ENCODE data around the gene NLRC4.
"Not testable (repeated sequence)": the region's sequence is repeated elsewhere in the genome, so short reads cannot be mapped to it uniquely, and the experiment has no call there.

Gene NLRC4

DNA sequence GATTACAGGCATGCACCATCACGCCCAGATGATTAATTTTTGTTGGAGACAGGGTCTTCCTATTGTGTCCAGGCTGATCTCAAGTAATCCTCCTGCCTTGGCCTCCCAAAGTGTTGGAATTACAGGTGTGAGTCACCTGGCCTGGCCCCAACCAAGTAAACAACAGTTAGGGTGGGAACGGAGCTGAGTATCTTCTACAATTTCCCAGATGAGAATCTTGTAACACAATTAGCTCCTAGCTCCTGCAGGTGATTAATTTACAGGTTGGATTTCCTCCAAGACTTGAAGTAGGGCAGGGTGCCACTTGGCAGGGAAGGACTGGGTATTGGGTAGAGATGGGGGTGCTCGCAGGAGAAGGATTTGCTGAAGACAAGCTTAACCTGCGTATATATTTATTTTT is 17.8 kb downstream of the NLRC4 start:
- no peak for DNase-seq

- no peak for DNase-seq
Measured at GRCh38 chr2:32242331-32242730, 22.4 kb downstream of the NLRC4 start.

- DNase-seq, result peak; percentile 69
Measured at GRCh38 chr2:32237996-32238395, 26.7 kb downstream of the NLRC4 start.

DNA sequence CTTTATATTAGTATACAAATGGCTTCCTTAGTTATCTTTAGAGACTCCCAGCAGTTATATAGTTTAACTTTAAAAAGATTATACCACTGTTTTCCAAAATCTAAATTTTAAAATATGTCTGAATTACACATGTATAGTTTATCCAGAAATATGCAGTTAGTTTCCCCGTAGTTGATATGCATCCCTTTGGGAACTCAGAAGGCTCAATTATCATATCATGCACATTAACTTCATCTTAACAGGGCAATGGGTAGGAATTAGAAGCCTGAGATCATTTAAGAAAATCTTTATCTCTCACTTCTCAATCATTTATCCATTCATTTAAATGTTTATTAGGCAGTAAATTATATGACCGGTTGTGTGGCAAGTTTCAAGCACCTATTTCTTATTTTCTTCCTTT is 27.2 kb downstream of the NLRC4 start:
- DNase-seq, result no peak

DNA sequence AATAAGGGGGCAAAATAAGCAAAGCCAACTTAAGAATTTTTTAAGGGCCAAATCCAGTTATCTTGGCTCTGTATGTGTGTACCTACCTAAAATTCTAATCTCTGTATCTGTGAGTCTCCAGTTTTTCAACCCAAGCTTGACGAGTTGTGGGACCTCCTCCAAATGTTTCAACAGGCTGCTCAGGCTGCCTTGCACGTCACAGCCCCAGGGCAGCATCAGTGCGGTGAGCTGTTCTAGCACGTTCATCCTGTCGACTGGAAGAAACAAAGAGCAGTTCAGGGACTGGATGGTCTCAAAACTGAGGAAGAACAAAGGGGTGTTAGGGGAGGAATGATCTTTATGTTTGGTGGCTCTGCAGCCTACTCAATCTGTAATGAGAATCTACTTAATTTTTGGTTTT is 29.4 kb downstream of the NLRC4 start:
- DNase-seq, result no peak

DNA sequence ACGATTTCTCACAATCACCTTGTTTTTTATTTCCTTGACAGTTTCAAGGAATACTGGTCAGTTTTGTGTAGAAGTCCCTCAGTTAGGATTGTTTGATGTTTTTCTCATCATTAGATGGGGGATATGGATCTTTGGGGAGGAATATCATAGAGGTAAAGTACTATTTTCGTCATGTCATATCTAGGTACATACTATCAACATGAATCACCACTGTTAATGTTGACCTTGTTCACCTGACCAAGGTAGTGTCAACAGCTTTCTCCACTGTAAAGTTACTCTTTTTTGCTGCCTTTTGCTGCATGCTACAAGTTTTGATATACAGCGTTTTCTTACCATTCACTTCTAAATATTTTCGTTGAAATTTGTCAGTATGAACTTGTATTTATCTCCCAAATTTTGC is 32.7 kb downstream of the NLRC4 start:
- no peak for DNase-seq

GRCh38 chr2:32229635-32230034 is 35.1 kb downstream of the NLRC4 start:
- DNase-seq, result peak; percentile 63

DNA sequence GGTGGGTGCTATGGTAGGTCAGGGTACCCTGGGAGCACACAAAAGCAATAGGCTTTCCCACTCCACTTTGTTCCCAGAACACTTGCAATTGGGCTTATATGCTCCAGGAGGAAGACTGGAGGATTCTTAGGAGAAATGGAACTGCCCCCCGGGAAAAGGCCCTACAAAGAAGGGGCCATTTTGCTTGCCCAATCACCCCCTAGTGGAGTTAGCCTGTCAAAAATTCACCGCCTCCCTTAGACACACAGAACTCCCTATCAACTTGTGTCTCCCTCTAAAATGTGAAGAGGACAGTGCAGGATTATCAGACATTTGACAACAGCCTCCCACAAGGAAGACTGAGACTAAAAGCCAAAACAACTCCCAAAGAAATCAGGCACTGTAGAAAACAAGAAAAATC is 36.5 kb downstream of the NLRC4 start:
- DNase-seq, result no peak

DNA sequence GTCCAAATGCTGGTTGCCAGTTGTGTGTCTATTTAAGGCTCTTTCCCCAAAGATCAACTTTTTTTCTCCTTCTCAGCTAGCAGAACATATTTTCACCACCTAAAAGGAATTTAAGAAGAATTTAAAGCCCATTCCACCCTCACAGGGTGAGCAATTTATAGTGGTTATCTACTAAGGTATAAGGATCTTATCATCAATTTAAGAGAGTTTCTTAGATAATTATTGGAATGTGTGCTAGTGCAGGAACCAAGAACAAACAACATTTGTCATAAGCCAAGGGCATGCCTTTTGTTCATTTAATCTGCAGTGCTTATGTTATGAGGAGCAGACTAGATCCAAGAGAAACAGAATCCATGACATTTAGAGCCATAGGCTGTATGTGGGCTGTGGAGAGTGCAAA is 37.2 kb downstream of the NLRC4 start:
- no peak for DNase-seq

DNA sequence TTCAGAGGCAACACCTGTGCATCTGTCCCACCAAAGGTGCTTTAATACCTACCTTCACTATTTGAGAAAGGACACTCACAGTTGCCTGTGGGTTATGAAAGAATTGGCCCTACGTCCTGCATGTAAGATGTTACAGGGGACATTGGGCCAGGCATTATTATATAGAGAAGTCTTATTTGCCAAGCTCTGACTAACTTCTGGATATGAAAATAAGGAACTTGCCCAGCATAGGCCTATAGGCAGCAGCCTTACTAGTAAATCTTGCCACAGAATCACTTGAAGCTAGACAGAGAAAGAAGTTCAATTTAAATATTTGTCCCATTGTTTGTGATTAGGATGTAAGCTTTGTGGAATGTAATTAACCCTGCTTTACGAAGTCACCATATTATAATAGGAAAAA is 41.7 kb downstream of the NLRC4 start:
- DNase-seq, result no peak

DNA sequence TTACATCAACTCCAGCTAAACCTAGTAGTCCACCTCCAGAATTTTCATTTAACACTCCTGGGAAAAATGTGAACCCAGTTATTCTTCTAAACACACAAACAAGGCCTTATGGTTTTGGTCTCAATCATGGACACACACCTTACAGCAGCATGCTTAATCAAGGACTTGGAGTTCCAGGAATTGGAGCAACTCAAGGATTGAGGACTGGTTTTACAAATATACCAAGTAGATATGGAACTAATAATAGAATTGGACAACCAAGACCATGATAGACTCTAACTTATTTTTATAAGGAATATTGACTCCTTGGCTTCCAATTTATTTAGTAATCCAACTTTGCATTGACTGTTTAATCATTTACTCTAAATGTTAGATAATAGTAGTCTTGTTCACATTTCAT is 44.2 kb downstream of the NLRC4 start:
- DNase-seq, result no peak

- no peak for DNase-seq
Measured at GRCh38 chr2:32212295-32212694, 52.4 kb downstream of the NLRC4 start.

DNA sequence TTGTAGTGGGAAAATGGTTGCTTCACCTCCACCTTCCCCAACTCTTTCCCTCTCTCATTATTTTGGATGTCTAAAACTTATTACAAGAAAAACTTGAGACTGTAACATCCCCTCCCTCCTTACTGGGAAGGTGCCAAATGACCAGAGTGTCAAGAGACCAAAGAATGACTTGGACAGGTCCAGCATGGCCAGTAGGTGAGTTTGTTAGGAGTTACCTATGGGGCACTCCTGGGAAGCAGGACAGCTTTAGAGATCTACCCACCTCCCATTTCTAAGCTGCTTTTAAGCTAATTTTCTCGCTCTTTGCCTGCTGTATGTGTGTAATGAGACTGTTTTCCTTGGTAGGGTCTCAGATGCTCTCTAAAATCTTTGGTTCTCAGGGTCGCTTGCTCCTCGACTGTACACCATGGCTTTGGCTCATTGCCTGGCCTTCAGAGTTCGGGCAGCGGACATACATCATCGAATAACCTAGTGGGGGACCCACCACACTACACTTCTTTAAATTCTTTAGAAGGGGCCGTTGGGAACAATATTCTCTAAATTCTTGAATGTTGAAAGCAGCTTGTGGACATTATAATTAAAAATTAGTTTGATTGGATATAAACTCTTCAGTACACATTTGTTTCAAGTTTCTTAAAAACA is 53.8 kb downstream of the NLRC4 start:
- DNase-seq, result no peak

- DNase-seq, result not testable (repeated sequence)
Measured at GRCh38 chr2:32203428-32203827, 61.3 kb downstream of the NLRC4 start.

DNA sequence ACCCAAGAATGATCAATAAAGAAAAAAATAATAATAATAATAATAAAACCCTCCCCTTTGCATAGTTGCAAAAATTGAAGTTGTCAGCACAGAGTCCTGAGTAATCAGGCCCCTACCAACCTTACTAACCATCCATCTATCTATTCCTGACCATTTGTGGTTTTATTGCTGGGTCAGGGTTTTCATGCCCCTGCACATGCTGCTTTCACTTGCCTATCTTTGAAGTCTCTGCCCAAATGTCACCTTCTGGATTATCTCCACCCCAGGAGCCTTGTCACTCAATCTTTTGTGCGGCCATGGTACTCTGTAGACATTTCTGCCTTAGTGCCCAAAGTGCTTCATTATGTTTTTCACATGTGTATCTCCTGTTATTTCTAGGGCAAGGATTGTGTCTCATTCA is 63.9 kb downstream of the NLRC4 start:
- DNase-seq, result no peak

DNA sequence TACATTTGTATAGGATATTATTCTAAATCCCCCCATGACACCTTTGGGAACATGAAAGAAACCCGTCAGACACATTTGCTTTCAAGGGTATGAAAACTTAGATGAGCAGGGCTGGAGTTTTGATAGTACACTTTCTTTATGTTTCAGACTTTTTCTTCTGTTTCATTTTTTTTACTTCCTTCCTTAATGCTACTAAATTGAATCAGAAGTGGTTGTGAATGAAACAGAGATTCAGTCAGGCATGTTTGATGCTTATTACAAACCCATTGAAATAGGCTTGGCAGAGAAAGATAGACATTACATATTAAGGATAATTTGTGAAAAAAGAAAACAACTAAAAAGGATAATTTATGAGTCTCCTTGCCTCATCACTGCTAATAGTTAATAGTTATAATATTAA is 72.3 kb downstream of the NLRC4 start:
- no peak for DNase-seq

- no peak for DNase-seq
Measured at GRCh38 chr2:32189011-32189410, 75.7 kb downstream of the NLRC4 start.

- no peak for DNase-seq
Measured at GRCh38 chr2:32182667-32183066, 82.0 kb downstream of the NLRC4 start.

All from NCI-H2227 treated with DMSO at 0.1 percent for 48 hours (cell line).